ENCODE results near the gene CFAP77.

Gene CFAP77

GRCh38 chr9:132478353-132479050, 68.5 kb downstream of the CFAP77 start:
- Histone ChIP-seq H3K18ac (ENCODE audit: low read depth in 1 of 2, low read length in 2 of 2) (no peak overlapping the region), H3K4me2 (ENCODE audit: low read length, poor library complexity, severe bottlenecking) (no peak overlapping the region), H3K36me3 (ENCODE audit: control insufficient read depth in 1 of 2, insufficient read depth in 2 of 2, low read depth in 1 of 2, low read length in 2 of 2) (no peaks in the 10 kb centered on the region), H2BK15ac (ENCODE audit: low read depth, poor library complexity, severe bottlenecking) (no peak overlapping the region), H3K4me1 (ENCODE audit: control insufficient read depth, insufficient read depth, low read depth, low read length) (peaks cover 2% of the 10 kb centered on the region), H2BK120ac (ENCODE audit: low read depth, low read length) (no peak overlapping the region), H4K91ac (ENCODE audit: low read length) (no peak overlapping the region), H3K4ac (ENCODE audit: low read depth in 1 of 2, low read length in 2 of 2) (no peak overlapping the region), H3K4me3 (ENCODE audit: insufficient read depth in 1 of 2, low read depth in 1 of 2, low read length in 2 of 2) (no peak overlapping the region), H2BK5ac (ENCODE audit: low read depth, low read length, poor library complexity, severe bottlenecking) (no peak overlapping the region), H3K14ac (ENCODE audit: low read length in 2 of 2) (no peak overlapping the region), H2AK5ac (ENCODE audit: low read length, severe bottlenecking) (no peak overlapping the region), H3K79me1 (replicated peaks; ENCODE audit: low read length, poor library complexity, severe bottlenecking) (no peaks in the 10 kb centered on the region), H2BK12ac (ENCODE audit: low read length in 2 of 2) (no peak overlapping the region), H3K27ac (ENCODE audit: low read length, poor library complexity, severe bottlenecking) (no peak overlapping the region), H3K23ac (ENCODE audit: low read length in 2 of 2) (no peak overlapping the region), H3K9me3 (ENCODE audit: control insufficient read depth, low read length) (no peaks in the 10 kb centered on the region), H3K27me3 (ENCODE audit: control insufficient read depth in 1 of 2, insufficient read depth in 1 of 2, low read length in 2 of 2) (peaks cover 56 to 84% of the 10 kb centered on the region in 2 experiments), H2AFZ (ENCODE audit: low read depth, low read length) (no peak overlapping the region), H3K9ac (ENCODE audit: low read length) (no peak overlapping the region), H4K8ac (ENCODE audit: low read length) (no peak overlapping the region)
- no peak for DNase-seq
- WGBS = 80% methylated on average over 14 of the region's 15 CpGs

- H3K4ac ChIP-seq (ENCODE audit: low read depth in 1 of 2, low read length in 2 of 2) = no peak overlapping the region
- no peak overlapping the region for H3K23ac ChIP-seq (ENCODE audit: low read length in 2 of 2)
- no peak overlapping the region for H2BK5ac ChIP-seq (ENCODE audit: low read depth, low read length, poor library complexity, severe bottlenecking)
- H3K14ac ChIP-seq (ENCODE audit: low read length in 2 of 2) = no peak overlapping the region
- H2BK120ac ChIP-seq (ENCODE audit: low read depth, low read length) = no peak overlapping the region
- H4K91ac ChIP-seq (ENCODE audit: low read length) = no peak overlapping the region
- H2BK15ac ChIP-seq (ENCODE audit: low read depth, poor library complexity, severe bottlenecking) = no peak overlapping the region
- H3K79me1 ChIP-seq (replicated peaks; ENCODE audit: low read length, poor library complexity, severe bottlenecking) = no peaks in the 10 kb centered on the region
- no peaks in the 10 kb centered on the region for H3K36me3 ChIP-seq (ENCODE audit: control insufficient read depth in 1 of 2, insufficient read depth in 2 of 2, low read depth in 1 of 2, low read length in 2 of 2)
- no peak overlapping the region for H4K8ac ChIP-seq (ENCODE audit: low read length)
- H3K9ac ChIP-seq (ENCODE audit: low read length) = no peak overlapping the region
- H3K18ac ChIP-seq (ENCODE audit: low read depth in 1 of 2, low read length in 2 of 2) = no peak overlapping the region
- H3K27ac ChIP-seq (ENCODE audit: low read length, poor library complexity, severe bottlenecking) = no peak overlapping the region
- peaks cover 2% of the 10 kb centered on the region for H3K4me1 ChIP-seq (ENCODE audit: control insufficient read depth, insufficient read depth, low read depth, low read length)
- no peak overlapping the region for H2BK12ac ChIP-seq (ENCODE audit: low read length in 2 of 2)
- no peak overlapping the region for H3K4me2 ChIP-seq (ENCODE audit: low read length, poor library complexity, severe bottlenecking)
- H3K9me3 ChIP-seq (ENCODE audit: control insufficient read depth, low read length) = no peaks in the 10 kb centered on the region
- H3K4me3 ChIP-seq (ENCODE audit: insufficient read depth in 1 of 2, low read depth in 1 of 2, low read length in 2 of 2) = no peak overlapping the region
- WGBS = 91% methylated on average over 9 of the region's 10 CpGs
- no peak for DNase-seq
- no peak overlapping the region for H2AK5ac ChIP-seq (ENCODE audit: low read length, severe bottlenecking)
- H2AFZ ChIP-seq (ENCODE audit: low read depth, low read length) = no peak overlapping the region
- peaks cover 53 to 85% of the 10 kb centered on the region in 2 experiments for H3K27me3 ChIP-seq (ENCODE audit: control insufficient read depth in 1 of 2, insufficient read depth in 1 of 2, low read length in 2 of 2)
Observed at GRCh38 chr9:132479733-132480132, 69.7 kb downstream of the CFAP77 start.

GRCh38 chr9:132481053-132481849, 71.2 kb downstream of the CFAP77 start:
- no peak overlapping the region for H3K14ac ChIP-seq (ENCODE audit: low read length in 2 of 2)
- H2BK120ac ChIP-seq (ENCODE audit: low read depth, low read length) = no peak overlapping the region
- no peak overlapping the region for H4K91ac ChIP-seq (ENCODE audit: low read length)
- no peak overlapping the region for H2AFZ ChIP-seq (ENCODE audit: low read depth, low read length)
- H3K79me1 ChIP-seq (replicated peaks; ENCODE audit: low read length, poor library complexity, severe bottlenecking) = no peaks in the 10 kb centered on the region
- H2BK12ac ChIP-seq (ENCODE audit: low read length in 2 of 2) = no peak overlapping the region
- no peak overlapping the region for H3K27ac ChIP-seq (ENCODE audit: low read length, poor library complexity, severe bottlenecking)
- DNase-seq = no peak
- no peak overlapping the region for H3K23ac ChIP-seq (ENCODE audit: low read length in 2 of 2)
- no peak overlapping the region for H3K4me2 ChIP-seq (ENCODE audit: low read length, poor library complexity, severe bottlenecking)
- no peak overlapping the region for H3K4ac ChIP-seq (ENCODE audit: low read depth in 1 of 2, low read length in 2 of 2)
- no peaks in the 10 kb centered on the region for H3K36me3 ChIP-seq (ENCODE audit: control insufficient read depth in 1 of 2, insufficient read depth in 2 of 2, low read depth in 1 of 2, low read length in 2 of 2)
- H3K27me3 ChIP-seq (ENCODE audit: control insufficient read depth in 1 of 2, insufficient read depth in 1 of 2, low read length in 2 of 2) = peaks cover 48 to 85% of the 10 kb centered on the region in 2 experiments
- H3K4me1 ChIP-seq (ENCODE audit: control insufficient read depth, insufficient read depth, low read depth, low read length) = peaks cover 2% of the 10 kb centered on the region
- H3K9me3 ChIP-seq (ENCODE audit: control insufficient read depth, low read length) = no peaks in the 10 kb centered on the region
- no peak overlapping the region for H3K18ac ChIP-seq (ENCODE audit: low read depth in 1 of 2, low read length in 2 of 2)
- H2BK15ac ChIP-seq (ENCODE audit: low read depth, poor library complexity, severe bottlenecking) = no peak overlapping the region
- H2AK5ac ChIP-seq (ENCODE audit: low read length, severe bottlenecking) = no peak overlapping the region
- H2BK5ac ChIP-seq (ENCODE audit: low read depth, low read length, poor library complexity, severe bottlenecking) = no peak overlapping the region
- no peak overlapping the region for H3K9ac ChIP-seq (ENCODE audit: low read length)
- 82% methylated on average over 18 of the region's 20 CpGs for WGBS
- no peak overlapping the region for H4K8ac ChIP-seq (ENCODE audit: low read length)
- no peak overlapping the region for H3K4me3 ChIP-seq (ENCODE audit: insufficient read depth in 1 of 2, low read depth in 1 of 2, low read length in 2 of 2)

GRCh38 chr9:132482196-132482813, 72.3 kb downstream of the CFAP77 start:
- 92% methylated on average over 15 of the region's 17 CpGs for WGBS
- no peak overlapping the region for H3K14ac ChIP-seq (ENCODE audit: low read length in 2 of 2)
- no peak overlapping the region for H4K91ac ChIP-seq (ENCODE audit: low read length)
- H3K18ac ChIP-seq (ENCODE audit: low read depth in 1 of 2, low read length in 2 of 2) = no peak overlapping the region
- H2BK12ac ChIP-seq (ENCODE audit: low read length in 2 of 2) = no peak overlapping the region
- no peak for DNase-seq
- no peak overlapping the region for H2BK15ac ChIP-seq (ENCODE audit: low read depth, poor library complexity, severe bottlenecking)
- H3K4me1 ChIP-seq (ENCODE audit: control insufficient read depth, insufficient read depth, low read depth, low read length) = peaks cover 4% of the 10 kb centered on the region
- no peak overlapping the region for H2BK120ac ChIP-seq (ENCODE audit: low read depth, low read length)
- H3K4ac ChIP-seq (ENCODE audit: low read depth in 1 of 2, low read length in 2 of 2) = no peak overlapping the region
- no peaks in the 10 kb centered on the region for H3K9me3 ChIP-seq (ENCODE audit: control insufficient read depth, low read length)
- H3K27me3 ChIP-seq (ENCODE audit: control insufficient read depth in 1 of 2, insufficient read depth in 1 of 2, low read length in 2 of 2) = peaks cover 44 to 85% of the 10 kb centered on the region in 2 experiments
- no peak overlapping the region for H3K9ac ChIP-seq (ENCODE audit: low read length)
- H3K4me3 ChIP-seq (ENCODE audit: insufficient read depth in 1 of 2, low read depth in 1 of 2, low read length in 2 of 2) = no peak overlapping the region
- H2BK5ac ChIP-seq (ENCODE audit: low read depth, low read length, poor library complexity, severe bottlenecking) = no peak overlapping the region
- no peak overlapping the region for H3K27ac ChIP-seq (ENCODE audit: low read length, poor library complexity, severe bottlenecking)
- H3K36me3 ChIP-seq (ENCODE audit: control insufficient read depth in 1 of 2, insufficient read depth in 2 of 2, low read depth in 1 of 2, low read length in 2 of 2) = no peaks in the 10 kb centered on the region
- H3K79me1 ChIP-seq (replicated peaks; ENCODE audit: low read length, poor library complexity, severe bottlenecking) = no peaks in the 10 kb centered on the region
- no peak overlapping the region for H3K23ac ChIP-seq (ENCODE audit: low read length in 2 of 2)
- no peak overlapping the region for H2AK5ac ChIP-seq (ENCODE audit: low read length, severe bottlenecking)
- no peak overlapping the region for H2AFZ ChIP-seq (ENCODE audit: low read depth, low read length)
- no peak overlapping the region for H4K8ac ChIP-seq (ENCODE audit: low read length)
- no peak overlapping the region for H3K4me2 ChIP-seq (ENCODE audit: low read length, poor library complexity, severe bottlenecking)
